Body of pancreas (tissue), 4 donors: Measurements from ENCODE around the gene GATAD2B.

ENCODE experiments used
- POLR2A ChIP-seq, 3 donors: fragments of 450-650 bp; IDR thresholded peaks; one replicate each; pipeline ENCODE4 v1.6.1; 2016; ENCODE audit warnings: antibody characterized with exemption in 3 of 3, mild to moderate bottlenecking in 2 of 3
- TF ChIP-seq, protein P1 (sequence below), 7 experiments: fragments of 450-650 bp in 4 of 7; fragments of 200-600 bp in 3 of 7; sonication (generic) in 3 of 7; IDR thresholded peaks; one replicate each; pipeline ENCODE4 v1.5.1; 2016 to 2019; ENCODE audit warnings: antibody characterized with exemption in 7 of 7

DNA sequence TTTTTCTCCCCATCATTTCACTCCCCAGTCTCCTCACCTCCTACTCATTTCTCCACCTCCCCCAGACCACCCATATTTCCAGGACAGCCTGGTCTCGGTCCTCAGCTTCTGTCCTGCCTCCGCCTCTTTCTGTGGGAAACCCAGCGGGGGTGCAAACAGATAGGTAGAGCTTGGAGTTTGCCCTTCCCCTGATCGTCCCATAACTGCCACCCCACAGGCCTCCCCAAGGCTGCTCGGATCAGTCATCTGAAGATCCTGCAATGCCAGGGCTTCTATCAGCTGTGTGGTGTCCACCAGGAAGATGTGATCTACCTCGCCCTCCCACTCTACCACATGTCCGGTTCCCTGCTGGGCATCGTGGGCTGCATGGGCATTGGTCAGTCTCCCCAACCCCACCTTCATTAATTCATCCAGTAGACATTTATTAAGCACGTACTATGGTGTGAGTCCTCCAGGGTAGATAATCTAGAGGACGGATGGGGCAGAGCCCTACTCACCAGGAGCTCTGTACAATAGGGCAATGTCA is 145.9 kb downstream of the GATAD2B start:
- TF ChIP-seq, protein P1, sequence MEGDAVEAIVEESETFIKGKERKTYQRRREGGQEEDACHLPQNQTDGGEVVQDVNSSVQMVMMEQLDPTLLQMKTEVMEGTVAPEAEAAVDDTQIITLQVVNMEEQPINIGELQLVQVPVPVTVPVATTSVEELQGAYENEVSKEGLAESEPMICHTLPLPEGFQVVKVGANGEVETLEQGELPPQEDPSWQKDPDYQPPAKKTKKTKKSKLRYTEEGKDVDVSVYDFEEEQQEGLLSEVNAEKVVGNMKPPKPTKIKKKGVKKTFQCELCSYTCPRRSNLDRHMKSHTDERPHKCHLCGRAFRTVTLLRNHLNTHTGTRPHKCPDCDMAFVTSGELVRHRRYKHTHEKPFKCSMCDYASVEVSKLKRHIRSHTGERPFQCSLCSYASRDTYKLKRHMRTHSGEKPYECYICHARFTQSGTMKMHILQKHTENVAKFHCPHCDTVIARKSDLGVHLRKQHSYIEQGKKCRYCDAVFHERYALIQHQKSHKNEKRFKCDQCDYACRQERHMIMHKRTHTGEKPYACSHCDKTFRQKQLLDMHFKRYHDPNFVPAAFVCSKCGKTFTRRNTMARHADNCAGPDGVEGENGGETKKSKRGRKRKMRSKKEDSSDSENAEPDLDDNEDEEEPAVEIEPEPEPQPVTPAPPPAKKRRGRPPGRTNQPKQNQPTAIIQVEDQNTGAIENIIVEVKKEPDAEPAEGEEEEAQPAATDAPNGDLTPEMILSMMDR (IDR thresholded peaks at IDR 0.05), result no peak
- no peak for TF ChIP-seq POLR2A (IDR thresholded peaks at IDR 0.05)
